Activated T-helper 2 cell treated with anti-CD3 and anti-CD28 coated beads, Interferon-gamma antibody, Interleukin-2, Interleukin-4, amounts not matched to agents 10 μg/mL and 5 μg/mL and 100 μg/mL, durations not matched to agents 14 hours and 24 hours and 36 hours (primary cell): Measurements from ENCODE around the gene KPNA6. TPM values are rescaled to one million over a fixed set of nuclear protein-coding genes. Genes with fewer than 3 reads are reported as not detected.
"Not testable (repeated sequence)": the region's sequence is repeated elsewhere in the genome, so short reads cannot be mapped to it uniquely, and the experiment has no call there.

Experiments
- DNase-seq: peaks from one replicate; pipeline ENCODE4 v3.0.0; 2021; ENCODE audit warnings: low spot score
- H3K27ac Mint-ChIP-seq: one replicate; pipeline ENCODE4 v1.8.0; 2021; ENCODE audit warnings: mixed read lengths
- H3K27me3 Mint-ChIP-seq: one replicate; pipeline ENCODE4 v1.8.0; 2021; ENCODE audit warnings: low read depth, mixed read lengths
- H3K36me3 Mint-ChIP-seq: one replicate; pipeline ENCODE4 v1.8.0; 2021; ENCODE audit warnings: low read depth, mixed read lengths
- H3K4me1 Mint-ChIP-seq: one replicate; pipeline ENCODE4 v1.8.0; 2021; ENCODE audit warnings: low read depth, mixed read lengths
- H3K4me3 Mint-ChIP-seq: one replicate; pipeline ENCODE4 v1.8.0; 2021; ENCODE audit warnings: low read depth, mild to moderate bottlenecking, moderate library complexity, mixed read lengths
- H3K9me3 Mint-ChIP-seq: one replicate; pipeline ENCODE4 v1.8.0; 2021; ENCODE audit warnings: mixed read lengths
- intact Hi-C: fragments of 100-400 bp; cut with micrococcal nuclease; formaldehyde crosslinking; loops from one replicate; pipeline ENCODE4 v1.15.1; 2023
- total RNA-seq: library from RNA; stranded (reverse); gene quantifications from 2 replicates; pipeline ENCODE4 v1.2.3, GENCODE V29; 2022

KPNA6 gene
- 81.2 and 84.0 TPM in 2 replicates for total RNA-seq

- H3K4me1 Mint-ChIP-seq, result peaks cover 32% of the 10 kb centered on the region
- peaks cover 17% of the 10 kb centered on the region for H3K36me3 Mint-ChIP-seq
- H3K27ac Mint-ChIP-seq, result peak within 1 kb of the TSS; percentile 97
- DNase-seq, result peak; percentile 90
- no peaks in the 10 kb centered on the region for H3K9me3 Mint-ChIP-seq
- H3K27me3 Mint-ChIP-seq, result no peaks in the 10 kb centered on the region
- H3K4me3 Mint-ChIP-seq, result peak within 1 kb of the TSS; percentile 98
- intact Hi-C loops, result loop anchor here (1.0 kb wide), 2 partner anchors 36 to 71 kb away; partner anchors contain the start of genes TMEM39B and TXLNA
Observed at GRCh38 chr1:32107742-32108661, at the start of gene KPNA6. KPNA6 (plus strand) TSS chr1:32108056; CDS start chr1:32108131, 75 bp downstream.

- peaks cover 65% of the 10 kb centered on the region for H3K36me3 Mint-ChIP-seq
- H3K4me3 Mint-ChIP-seq, result no peak overlapping the region
- no peaks in the 10 kb centered on the region for H3K9me3 Mint-ChIP-seq
- intact Hi-C loops, result no loop called here
- H3K27ac Mint-ChIP-seq, result no peak overlapping the region
- no peaks in the 10 kb centered on the region for H3K27me3 Mint-ChIP-seq
- no peak for DNase-seq
- peaks cover 7% of the 10 kb centered on the region for H3K4me1 Mint-ChIP-seq
Observed at GRCh38 chr1:32060914-32061313, 46.9 kb upstream of the KPNA6 start.

GRCh38 chr1:32062867-32063230 is 45.0 kb upstream of the KPNA6 start:
- peaks cover 13% of the 10 kb centered on the region for H3K4me1 Mint-ChIP-seq
- H3K9me3 Mint-ChIP-seq, result no peaks in the 10 kb centered on the region
- H3K27ac Mint-ChIP-seq, result no peak overlapping the region
- peaks cover 56% of the 10 kb centered on the region for H3K36me3 Mint-ChIP-seq
- intact Hi-C loops, result no loop called here
- no peak overlapping the region for H3K4me3 Mint-ChIP-seq
- DNase-seq, result no peak
- H3K27me3 Mint-ChIP-seq, result no peaks in the 10 kb centered on the region

- Mint-ChIP-seq H3K27ac (peak overlapping the region; percentile 58), H3K9me3 (no peaks in the 10 kb centered on the region), H3K36me3 (peaks cover 52% of the 10 kb centered on the region), H3K27me3 (no peaks in the 10 kb centered on the region), H3K4me3 (no peak overlapping the region), H3K4me1 (peaks cover 13% of the 10 kb centered on the region)
- no peak for DNase-seq
- intact Hi-C loops, result no loop called here
Observed at GRCh38 chr1:32063261-32063681, 44.6 kb upstream of the KPNA6 start.

- DNase-seq, intact Hi-C loops, H3K4me3 Mint-ChIP-seq, H3K27me3 Mint-ChIP-seq, H3K27ac Mint-ChIP-seq, H3K9me3 Mint-ChIP-seq: not testable (repeated sequence)
- H3K4me1 Mint-ChIP-seq, result peaks cover 13% of the 10 kb centered on the region
- peaks cover 32% of the 10 kb centered on the region for H3K36me3 Mint-ChIP-seq
Observed at GRCh38 chr1:32065613-32066488, 42.0 kb upstream of the KPNA6 start.

- Mint-ChIP-seq H3K4me3 (no peak overlapping the region), H3K27me3 (no peaks in the 10 kb centered on the region), H3K4me1 (peaks cover 13% of the 10 kb centered on the region), H3K36me3 (peaks cover 25% of the 10 kb centered on the region), H3K9me3 (no peaks in the 10 kb centered on the region), H3K27ac (no peak overlapping the region)
- no peak for DNase-seq
- intact Hi-C loops, result no loop called here
Observed at GRCh38 chr1:32066489-32066873, 41.4 kb upstream of the KPNA6 start.

- H3K27me3 Mint-ChIP-seq, result no peaks in the 10 kb centered on the region
- DNase-seq, result no peak
- H3K4me1 Mint-ChIP-seq, result peaks cover 20% of the 10 kb centered on the region
- peaks cover 6% of the 10 kb centered on the region for H3K36me3 Mint-ChIP-seq
- H3K4me3 Mint-ChIP-seq, result no peak overlapping the region
- intact Hi-C loops, result no loop called here
- H3K27ac Mint-ChIP-seq, result no peak overlapping the region
- H3K9me3 Mint-ChIP-seq, result no peaks in the 10 kb centered on the region
Observed at GRCh38 chr1:32068957-32069588, 38.8 kb upstream of the KPNA6 start.

GRCh38 chr1:32071758-32072621 is 35.9 kb upstream of the KPNA6 start:
- peak overlapping the region; percentile 85 for H3K27ac Mint-ChIP-seq
- peak overlapping the region; percentile 87 for H3K4me3 Mint-ChIP-seq
- H3K27me3 Mint-ChIP-seq, result no peaks in the 10 kb centered on the region
- DNase-seq, result no peak
- intact Hi-C loops, result loop anchor here (1.0 to 10.0 kb wide), 6 partner anchors 35 to 965 kb away; partner anchors contain the start of genes AK2, KHDRBS1, PEF1 and ZBTB8OS
- H3K36me3 Mint-ChIP-seq, result peaks cover 22% of the 10 kb centered on the region
- no peaks in the 10 kb centered on the region for H3K9me3 Mint-ChIP-seq
- peaks cover 27% of the 10 kb centered on the region for H3K4me1 Mint-ChIP-seq

GRCh38 chr1:32072622-32073298 is 35.1 kb upstream of the KPNA6 start, which contains the start of gene TMEM39B:
TMEM39B (plus strand) TSS chr1:32072939; CDS start chr1:32073048, 109 bp downstream.
- intact Hi-C loops, result loop anchor here (1.0 to 10.0 kb wide), 6 partner anchors 35 to 964 kb away; partner anchors contain the start of genes AK2, KHDRBS1, PEF1 and ZBTB8OS
- Mint-ChIP-seq H3K27me3 (no peaks in the 10 kb centered on the region), H3K27ac (peak within 1 kb of the TSS; percentile 85), H3K4me3 (peak within 1 kb of the TSS; percentile 87), H3K4me1 (peaks cover 32% of the 10 kb centered on the region), H3K9me3 (no peaks in the 10 kb centered on the region), H3K36me3 (peaks cover 30% of the 10 kb centered on the region)
- DNase-seq, result peak; percentile 94

GRCh38 chr1:32073299-32074229 is 34.3 kb upstream of the KPNA6 start:
- H3K4me3 Mint-ChIP-seq, result peak overlapping the region; percentile 87
- peak overlapping the region; percentile 85 for H3K27ac Mint-ChIP-seq
- peaks cover 32% of the 10 kb centered on the region for H3K4me1 Mint-ChIP-seq
- no peaks in the 10 kb centered on the region for H3K27me3 Mint-ChIP-seq
- H3K36me3 Mint-ChIP-seq, result peaks cover 33% of the 10 kb centered on the region
- intact Hi-C loops, result loop anchor here (2.0 to 10.0 kb wide), 3 partner anchors 107 to 963 kb away; partner anchors contain the start of genes AK2 and PEF1
- no peak for DNase-seq
- no peaks in the 10 kb centered on the region for H3K9me3 Mint-ChIP-seq
